Measurements from ENCODE around the gene PRR5L.
A peak's percentile ranks its signal among the peaks of the same experiment; 100 is the strongest.
"Not testable (repeated sequence)": the region's sequence is repeated elsewhere in the genome, so short reads cannot be mapped to it uniquely, and the experiment has no call there.

The PRR5L gene

DNA sequence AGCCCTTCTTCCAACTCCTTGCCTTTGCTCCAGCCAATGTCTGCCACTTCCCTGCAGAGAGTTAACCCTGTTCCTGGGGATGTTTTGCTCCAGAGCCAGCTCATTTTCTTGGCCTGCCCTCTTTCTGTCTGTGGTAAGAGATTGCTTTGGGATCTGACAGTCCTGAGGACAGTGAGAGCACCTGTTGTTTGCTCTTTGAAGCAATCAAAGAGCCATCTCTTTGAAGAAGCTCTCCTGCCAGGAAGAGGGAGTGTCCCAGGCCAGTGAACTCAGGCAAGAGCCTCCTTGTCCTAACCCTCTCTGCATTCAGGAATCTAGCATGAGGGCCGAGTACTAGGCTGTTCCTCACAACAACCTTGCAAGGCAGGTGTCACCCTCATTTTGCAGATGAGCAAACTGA is 171.8 kb downstream of the PRR5L start:
- DNase-seq = no peak

DNA sequence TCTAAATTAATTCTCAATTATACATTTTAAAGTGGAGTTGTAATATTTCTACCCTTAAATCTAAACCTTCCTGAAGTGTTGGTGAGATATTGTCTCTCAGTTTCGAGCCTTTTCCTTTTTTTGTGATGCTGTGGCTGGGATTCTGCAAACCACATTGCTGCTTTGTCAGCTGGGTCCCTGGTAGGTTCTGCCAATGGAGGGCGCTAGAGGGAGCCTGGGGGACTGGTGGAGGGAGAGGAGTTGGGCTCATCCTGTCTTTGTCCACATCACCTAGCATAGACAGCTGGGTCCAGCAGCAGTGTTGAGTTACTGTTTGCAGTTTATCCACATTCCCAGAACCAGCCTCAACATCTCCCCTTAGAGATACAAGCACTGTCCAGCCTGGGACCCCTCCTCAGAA is 173.0 kb downstream of the PRR5L start:
- DNase-seq = no peak

DNA sequence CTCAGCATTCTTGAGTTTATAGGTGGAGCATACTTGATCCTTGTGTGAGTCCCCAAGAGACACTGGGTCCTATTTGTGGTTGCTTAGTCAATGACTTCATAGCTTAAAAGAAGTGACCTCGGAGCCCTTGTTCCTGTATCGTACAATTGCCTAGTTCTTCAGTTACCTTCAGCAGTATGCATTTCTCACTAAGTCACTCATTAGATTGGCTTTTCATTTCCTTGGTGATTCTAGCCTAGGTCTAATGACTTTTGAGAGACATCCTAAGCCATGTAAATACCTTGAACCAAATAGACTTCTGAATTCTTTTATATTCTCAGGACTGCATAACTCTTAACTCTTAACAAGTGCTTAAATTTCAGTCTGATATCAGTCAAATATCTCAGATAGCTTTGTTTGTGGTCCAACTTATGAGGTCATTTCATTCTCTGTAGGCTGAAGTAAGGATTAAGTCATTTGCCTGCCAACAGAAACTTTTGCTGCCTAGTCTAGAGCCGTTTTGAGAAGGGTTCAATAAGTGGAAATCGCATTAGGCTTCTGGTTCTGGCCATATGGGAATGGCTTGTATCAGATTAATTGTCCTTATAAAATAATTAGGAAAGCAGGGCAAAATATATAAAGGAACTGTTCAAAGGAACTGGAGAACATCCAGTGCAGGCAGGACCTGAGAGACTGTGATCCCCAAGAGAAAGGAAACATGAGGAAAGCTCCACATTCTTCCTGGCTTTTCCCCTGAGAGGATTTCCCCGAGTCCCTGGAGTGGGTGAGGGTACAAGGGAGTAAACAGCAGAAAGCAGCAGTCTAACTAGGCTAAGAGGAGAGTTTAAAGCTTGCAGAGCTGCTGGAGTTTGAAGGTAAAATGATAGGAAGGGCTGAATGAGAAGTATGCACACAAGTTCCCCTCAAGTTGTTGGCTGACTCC is 174.1 kb downstream of the PRR5L start:
- no peak for DNase-seq

DNA sequence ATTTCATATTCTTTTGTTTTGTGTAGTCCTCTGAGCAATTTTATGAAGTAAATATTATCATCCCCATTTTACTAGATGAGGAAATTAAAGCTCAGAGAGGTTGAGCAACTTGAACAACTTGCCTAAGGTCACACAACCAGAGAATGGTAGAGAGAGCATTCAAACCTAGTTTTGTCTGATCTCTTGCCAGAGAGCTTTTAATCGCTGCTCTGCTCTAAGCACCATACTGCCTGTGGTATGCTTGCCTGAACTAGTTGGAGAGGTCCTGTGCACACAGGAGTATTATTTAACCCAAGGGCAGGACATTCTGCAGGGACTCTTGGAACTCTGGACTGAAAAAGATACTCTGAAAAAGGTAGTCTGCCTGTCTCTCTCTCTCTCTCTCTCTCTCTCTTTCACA is 175.5 kb downstream of the PRR5L start:
- no peak for DNase-seq

DNA sequence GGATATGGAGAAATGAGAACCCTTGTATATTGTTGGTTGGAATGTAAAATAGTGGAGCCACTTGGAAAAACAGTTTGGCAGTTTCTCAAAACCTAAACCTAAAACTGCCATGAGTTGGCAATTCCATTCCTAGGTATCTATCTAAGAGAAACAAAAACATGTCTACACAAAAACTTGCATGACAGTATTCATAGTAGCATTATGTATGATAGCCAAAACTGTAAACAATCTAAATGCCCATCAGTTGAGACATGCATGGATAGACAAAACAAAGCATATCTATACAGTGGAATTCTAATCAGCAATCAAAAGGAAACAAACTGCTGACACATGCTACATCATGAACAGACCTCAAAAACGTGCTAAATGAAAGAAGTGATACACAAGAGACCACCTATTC is 179.1 kb downstream of the PRR5L start:
- DNase-seq = no peak

DNA sequence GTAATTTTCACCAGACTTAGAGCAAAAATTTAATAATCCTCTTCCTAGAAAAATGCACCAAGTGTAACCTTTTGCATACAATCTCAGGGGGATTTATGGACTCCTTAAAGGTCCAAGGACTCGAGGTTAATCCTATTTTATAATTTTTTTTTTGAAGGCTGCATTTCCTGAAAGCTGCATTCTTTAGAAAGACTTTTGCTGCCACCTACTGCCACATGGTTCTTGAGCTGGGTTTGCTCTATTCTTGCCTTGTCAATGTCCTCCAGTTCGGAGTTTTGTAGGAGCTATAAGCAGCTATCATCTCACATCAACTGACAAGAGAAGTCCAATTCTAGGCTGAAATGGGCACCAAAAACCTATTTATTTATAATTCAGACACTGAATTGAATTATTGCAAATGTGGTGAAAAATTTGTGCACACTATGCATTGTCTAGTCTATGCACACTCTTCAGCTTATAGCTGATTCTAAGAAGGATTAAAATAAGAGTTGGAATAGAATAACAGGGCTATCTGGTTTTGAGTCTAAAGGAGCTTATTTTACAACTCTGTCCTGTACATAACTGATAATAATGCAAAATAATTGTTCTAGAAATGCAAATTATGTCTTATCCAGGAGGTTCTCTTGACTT is 182.7 kb downstream of the PRR5L start:
- DNase-seq = peak; percentile 11

DNA sequence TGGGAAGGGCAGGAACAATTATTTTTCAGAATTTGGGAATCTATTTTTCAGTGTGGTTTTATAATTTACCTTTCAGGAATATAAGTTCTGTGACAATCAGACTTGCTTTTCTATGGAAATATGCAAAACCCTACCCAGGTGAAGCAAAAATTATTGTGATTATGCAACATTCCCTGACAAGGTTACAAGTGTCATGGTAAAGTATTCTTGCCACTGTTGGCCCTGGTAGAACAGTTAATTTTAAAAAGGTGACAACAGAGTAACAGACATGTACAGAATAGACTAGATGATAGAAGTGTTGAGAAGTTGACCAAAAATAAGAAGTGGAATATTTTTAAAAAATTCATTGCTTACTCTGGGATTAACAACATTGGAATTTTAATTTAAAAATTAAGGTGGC is 184.7 kb downstream of the PRR5L start:
- no peak for DNase-seq

DNA sequence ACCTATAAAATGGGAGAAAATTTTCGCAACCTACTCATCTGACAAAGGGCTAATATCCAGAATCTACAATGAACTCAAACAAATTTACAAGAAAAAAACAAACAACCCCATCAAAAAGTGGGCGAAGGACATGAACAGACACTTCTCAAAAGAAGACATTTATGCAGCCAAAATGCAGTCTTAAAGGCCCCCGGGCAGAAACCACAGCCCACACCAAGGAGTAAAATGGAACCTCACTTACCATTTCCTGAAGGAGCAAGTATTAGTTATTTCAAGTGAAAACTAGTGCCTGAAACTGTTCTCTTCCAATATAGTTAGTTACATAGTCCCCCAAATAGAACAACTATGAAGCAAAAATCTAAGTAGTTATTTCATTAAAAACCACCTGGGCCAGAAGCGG is 187.0 kb downstream of the PRR5L start:
- not testable (repeated sequence) for DNase-seq

DNA sequence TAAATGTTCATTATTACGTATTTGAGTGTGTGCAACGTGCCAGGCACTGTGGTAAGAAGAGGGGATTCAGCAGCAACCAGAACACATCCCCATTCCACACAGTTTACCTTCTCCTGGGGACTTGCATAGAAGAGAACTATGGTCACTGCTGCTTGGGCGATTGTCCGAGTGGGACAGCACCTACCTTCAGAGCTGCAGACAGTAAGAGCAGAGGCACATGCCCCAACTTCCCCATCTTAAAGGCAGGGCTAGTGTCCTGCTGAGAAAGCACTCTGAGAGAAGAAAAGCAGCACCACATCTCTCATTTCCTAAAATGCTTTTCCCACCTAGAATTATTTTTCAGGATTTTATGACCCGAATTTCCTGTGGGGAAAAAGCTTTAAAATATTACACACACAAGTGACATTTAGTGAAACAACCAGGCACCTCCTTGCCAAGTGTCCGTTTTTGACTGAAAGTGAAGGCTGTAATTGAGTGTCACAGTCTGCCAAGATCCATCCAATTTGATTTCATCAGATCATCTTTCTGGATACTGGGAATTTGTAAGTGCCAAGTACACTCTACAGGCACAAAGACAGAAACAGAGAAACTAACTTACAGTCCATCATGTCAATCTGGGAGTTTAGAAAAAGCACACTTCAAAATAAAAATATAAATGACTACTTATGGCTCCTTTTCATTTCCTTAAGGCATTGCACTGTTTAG is 189.4 kb downstream of the PRR5L start:
- DNase-seq = no peak

DNA sequence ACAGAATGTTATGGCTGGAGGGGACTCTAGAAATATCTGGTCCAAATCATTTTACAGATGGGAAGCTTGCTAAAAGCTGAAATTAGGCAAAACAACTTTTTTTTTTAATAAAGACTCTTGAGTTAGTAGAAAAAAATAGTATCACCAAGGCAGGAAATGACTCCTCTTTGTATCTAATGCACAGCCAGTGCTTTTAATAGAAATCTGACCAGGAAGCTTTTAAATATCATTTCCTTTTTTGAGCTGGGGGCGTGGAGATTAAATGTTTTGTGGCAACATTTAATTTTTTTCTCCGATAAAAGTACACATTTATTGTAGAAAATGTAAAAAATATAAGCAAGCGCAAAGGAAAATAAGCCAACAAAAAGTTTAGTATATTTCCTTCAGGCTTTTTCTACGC is 191.5 kb downstream of the PRR5L start:
- no peak for DNase-seq

DNA sequence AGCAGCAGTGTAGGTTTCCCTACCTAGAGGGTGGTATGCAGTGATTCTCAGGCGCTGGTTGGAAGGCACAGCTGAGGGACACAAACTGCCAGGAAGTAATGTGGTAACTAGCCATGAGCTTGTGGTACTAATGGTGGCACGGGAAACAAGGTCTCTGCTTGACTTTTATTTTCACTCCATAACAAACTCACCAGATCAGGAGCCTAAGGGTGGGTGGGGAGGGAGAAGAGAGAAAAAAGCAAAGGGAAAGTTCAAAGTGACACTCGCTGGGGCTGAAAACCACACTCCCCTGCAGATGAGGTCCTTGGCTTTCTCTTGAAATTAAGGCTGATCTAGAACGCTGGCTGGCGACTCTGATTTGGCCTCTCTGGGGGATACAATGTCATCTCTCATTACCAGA is 192.0 kb downstream of the PRR5L start:
- no peak for DNase-seq

DNA sequence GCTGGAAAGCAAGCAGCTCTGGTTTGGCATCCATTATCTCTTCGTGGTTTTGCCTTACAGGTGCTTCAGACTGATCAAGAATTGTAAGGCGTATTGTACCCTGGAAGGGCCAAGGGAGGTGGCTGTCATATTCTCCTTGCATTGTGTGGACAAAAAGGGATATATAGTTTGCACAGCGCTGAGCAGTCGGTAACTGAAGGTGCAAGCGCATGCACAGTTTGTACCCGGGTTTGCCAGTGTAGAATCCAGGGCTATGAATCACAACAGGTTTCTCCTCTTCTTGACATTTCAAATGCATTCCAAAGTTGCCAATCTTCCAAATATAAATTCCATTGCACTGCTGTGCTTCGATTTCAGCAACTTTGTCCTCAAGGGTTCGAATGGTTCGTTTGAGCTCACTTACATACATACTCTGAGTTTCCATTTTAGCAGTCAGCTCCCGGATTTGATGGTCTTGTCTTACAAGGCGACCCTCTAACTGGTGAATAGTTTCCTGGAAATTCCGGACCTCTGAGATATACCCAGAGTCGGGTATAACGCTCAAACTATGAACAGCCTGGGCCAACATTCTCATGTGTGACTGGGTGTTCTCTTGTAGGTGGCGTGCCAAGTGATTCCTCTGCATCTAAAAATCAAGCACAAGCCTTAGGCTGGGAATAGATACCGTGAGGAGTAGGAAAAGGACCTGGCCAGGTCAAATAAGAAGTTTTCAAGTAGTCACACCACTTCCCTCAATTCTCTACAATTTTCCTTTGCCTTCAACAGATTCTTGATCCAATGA is 194.1 kb downstream of the PRR5L start:
- DNase-seq = no peak

DNA sequence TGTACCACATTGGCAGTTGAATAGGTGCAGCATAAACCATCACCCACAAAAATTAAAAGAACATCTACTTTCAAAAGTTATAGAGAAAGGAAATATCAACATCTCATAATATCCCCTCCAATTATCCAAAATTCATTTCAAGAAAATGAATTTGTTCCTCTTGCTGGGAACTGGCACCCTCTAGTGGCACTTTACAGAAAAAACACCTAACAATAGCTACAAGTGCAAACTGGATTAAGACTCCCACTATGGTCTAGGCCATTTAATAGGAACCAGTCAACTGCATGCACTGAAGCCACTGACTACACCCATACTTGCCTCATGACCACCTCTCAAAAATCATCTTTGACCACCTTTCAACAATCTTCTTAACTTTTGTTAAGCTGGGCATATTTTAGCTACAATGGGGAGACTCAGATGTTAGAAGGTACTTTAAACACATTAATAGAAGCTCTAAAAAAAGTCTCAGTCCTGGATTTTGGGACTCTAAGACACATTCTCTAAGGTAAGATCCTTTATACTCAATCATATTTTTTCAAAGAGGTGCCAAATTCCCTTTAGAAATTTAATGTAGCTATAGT is 196.7 kb downstream of the PRR5L start:
- DNase-seq = peak; percentile 7

DNA sequence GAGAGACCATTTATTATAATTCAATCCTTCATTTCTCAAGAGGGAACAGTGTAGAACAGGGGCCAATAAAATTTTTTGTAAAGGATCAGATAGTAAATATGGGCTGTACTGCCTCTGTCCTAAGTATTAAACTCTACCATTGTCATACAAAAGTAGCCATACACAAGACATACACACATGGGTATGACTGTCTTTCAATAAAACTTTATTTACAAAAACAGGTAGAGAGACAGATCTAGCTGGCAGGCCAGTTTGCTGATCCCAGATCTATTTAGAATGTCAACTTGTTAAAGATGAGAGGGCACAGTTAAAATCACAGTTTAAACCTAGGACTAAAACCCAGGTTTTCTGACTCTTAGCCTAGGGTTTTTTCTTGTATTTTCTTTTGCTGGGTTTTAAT is 197.2 kb downstream of the PRR5L start:
- DNase-seq = no peak

DNA sequence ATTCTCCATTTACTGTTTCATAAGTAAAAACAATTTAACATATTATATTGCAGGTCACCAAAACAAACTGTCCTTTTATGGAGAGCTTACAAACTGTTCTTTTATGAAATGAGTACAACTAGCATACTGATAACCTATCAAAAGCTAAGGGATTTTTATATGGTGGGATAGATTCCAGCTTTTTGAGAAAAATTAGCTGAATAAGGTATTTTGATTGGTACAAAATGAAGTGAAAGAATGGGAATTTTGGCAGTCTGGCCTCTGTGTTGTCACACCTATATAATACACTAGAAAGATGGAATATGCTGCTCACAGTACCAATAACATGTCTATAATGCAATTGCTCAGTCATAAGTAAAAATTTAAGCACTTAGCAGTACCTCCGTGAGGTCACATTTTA is 202.6 kb downstream of the PRR5L start:
- no peak for DNase-seq

DNA sequence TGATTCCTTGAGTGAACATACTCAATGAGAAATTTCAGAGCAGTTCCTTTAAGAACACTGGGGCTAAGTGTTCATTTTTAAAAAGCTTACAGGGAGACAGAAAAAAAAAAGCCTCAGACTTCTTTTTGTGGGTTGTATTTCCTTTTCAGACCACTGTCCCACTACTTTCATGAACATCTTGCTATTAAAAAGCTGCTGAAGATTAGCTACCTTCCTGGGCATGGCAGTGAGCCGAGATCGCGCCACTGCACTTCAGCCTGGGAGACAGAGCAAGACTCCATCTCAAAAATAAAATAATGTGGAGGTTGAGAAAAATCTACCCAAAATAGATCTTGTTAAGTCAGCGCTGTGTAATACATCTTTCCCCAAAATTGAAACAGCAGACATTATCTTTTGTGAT is 203.2 kb downstream of the PRR5L start:
- DNase-seq = no peak

DNA sequence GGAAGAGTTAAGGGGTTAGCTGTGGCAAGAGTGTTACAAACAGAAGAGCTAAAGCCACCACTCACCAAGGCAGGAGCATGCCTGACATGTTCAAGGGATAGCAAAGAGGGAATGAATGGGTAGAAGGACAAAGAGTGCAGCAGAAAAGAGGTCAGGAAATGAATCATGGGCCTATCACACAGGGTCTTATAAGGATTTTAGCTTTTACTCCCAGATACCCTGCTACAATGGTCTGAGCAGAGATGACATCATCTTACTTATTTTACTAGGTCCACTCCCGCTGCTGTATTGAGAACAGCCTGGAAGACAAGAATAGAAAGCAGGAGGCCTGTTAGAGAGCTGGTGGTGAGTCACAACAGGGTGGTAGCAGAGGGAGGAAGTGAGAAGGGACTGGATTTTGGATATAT is 204.2 kb downstream of the PRR5L start:
- no peak for DNase-seq

DNA sequence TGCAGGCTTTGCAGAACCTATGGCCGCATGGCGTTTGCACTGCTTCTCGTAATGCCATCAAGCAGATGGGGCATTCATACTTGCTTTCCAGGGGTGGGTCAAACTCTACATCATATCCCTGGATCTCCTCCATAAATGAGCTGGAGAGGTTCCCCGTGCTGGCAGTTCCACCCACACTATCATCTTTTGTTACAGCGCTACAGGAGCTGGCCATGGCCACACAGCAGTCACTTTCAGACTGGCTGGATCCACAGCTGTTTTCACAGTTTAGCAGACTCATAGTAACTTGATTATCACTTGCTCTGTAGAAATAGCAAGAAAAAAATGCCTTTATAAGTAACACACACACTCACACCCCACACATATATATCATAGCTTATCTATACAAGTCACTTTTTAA is 205.1 kb downstream of the PRR5L start:
- no peak for DNase-seq

DNA sequence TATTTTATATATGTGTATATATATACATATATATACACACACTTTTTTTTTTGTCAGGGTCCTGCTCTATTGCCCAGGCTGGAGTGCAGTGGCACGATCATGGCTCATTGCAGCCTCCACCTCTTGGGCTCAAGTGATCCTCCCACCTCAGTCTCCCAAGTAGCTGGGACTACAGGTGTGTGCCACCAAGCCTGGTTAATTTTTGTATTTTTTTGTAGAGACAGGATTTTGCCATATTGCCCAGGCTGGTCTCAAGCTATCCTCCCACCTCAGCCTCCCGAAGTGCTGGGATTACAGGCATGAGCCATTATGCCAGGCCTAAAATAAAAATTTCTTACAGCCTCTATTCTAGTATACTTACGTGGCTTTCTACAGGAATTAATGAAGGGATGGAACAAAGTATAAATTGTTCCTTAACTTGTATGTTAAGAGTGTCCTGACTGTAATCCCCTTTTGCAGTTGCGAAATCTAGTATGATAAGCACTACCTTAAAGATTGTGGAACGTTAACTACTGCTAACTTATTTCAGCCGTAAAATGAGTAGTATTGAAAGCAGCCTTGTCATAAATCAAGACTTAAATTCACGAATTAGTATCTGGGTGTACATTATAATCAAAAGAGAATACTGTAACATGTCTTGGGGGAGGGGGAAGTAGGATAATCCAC is 211.9 kb downstream of the PRR5L start:
- no peak for DNase-seq

DNA sequence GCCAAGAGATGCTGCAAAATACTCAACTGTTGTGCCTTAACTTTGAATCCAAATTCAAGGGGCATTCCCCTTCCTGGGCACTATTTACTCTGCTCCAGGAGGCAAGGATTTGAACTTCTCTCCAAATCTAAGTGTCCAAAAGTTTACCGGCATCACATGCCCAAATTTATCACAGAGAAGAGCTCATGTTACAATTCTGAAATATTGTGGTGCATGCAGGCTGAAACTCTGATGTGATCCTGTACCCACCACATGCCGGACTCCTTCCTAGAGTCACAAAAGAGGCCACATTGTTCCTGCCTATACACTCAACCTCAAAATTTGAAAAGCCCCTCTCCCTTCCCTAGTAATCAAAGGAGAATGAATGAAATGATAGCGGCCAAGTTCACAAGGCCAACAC is 212.7 kb downstream of the PRR5L start:
- DNase-seq = no peak

DNA sequence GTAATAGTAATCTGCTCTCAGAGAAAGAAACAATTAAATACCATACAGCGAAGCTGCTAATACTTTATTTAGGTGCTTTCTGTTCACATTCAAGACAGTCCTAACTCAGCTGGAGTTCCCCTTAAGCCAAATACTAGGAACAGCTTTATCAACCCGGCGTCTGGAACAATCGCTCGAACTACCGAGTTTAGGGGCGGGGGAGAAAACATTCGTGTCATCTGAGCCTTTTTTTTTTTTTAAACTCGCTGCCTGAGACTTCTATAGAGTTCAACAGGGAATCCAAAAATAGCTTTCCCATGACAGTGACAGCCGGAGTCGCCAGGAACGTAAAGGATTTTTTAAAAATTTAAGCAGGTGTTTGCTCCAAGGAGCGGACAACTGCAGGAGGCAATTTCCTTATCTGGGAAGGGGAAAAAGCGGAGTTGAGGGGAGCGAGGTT is 213.1 kb downstream of the PRR5L start:
- no peak for DNase-seq
